NCI-H748 (cell line): Measurements from ENCODE around the gene PPM1L.
A peak's percentile ranks its signal among the peaks of the same experiment; 100 is the strongest.

ENCODE experiments used
- DNase-seq: peaks from one replicate; lab custom pipeline; 2025; ENCODE audit not compliant: unreplicated experiment; lab: John Stamatoyannopoulos, UW

PPM1L gene

DNA sequence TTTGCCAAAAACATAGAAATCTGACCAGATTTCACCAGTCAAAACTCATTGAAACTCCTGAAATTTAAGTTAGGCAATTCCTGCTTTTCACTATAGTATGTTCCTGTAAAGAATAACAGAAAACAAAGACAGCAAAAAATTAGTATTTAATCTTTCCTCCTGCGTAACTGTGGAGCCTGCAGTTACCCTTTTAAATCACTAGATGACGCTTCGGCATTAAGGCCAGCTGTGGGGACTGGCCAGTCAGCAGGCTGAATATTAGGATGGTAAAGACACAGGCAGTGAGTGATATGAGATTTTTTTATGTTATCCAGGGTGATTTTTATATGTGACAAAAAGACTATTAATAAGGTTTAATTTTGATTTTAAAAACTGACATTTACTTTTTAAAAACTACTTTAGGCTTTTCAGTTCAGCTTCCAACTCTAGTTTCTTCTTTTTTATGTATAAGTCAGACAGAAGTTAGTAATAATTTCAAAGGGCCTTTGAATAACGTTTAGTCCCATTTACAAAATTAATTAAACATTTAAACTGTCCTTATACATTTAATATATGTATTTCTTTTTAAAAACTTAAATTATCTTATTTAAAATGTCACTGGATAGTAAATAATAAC, 165.1 kb downstream of the PPM1L start:
- peak; percentile 40 for DNase-seq

DNA sequence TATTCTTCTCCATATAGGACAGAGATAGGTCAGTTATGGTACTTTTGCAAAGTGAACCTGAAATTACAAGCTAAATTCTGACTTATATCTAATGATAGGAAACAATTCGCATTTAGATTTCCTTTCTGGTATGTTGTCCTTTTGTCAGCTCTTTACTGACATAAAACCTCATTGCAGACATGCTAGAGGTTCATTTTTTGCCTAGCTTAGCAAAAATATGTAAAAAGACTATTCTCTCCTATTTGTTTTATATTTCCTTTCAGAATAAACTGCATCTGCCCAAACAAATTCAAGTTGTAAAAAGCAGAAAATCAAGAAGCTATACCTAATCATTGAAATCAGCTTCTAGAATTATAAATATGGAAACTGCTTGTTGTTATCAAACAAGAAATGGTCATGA, 168.7 kb downstream of the PPM1L start:
- DNase-seq, result no peak

GRCh38 chr3:160927620-160928019, 171.6 kb downstream of the PPM1L start:
- no peak for DNase-seq

DNA sequence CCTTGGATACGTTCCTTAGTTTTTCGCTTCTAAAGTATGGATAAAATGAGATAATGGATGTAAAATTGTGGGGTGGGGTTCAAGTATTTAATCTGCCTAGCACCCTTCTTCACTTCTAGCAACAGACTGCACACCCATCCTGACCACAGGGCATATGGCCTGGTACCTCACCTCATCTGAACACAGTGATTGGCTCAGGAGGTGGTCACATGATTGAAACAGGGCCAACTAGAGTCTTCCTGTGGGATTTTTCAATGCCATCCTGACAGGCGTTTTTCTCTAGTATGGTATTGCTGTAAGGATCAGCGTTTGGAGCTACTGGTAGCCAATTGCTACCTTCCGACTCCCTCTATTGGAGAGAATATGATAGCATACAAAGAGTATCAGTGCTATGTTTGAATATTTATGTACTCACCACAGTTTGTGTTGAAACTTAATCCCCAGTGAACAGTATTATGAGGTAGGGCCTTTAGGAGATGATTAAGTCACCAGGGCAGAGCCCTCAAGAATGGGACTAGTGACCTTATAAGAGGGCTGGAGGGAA, 172.2 kb downstream of the PPM1L start:
- no peak for DNase-seq

GRCh38 chr3:160929595-160929994, 173.6 kb downstream of the PPM1L start:
- no peak for DNase-seq

- DNase-seq, result no peak
Observed at GRCh38 chr3:160931474-160931873, 175.4 kb downstream of the PPM1L start.

DNA sequence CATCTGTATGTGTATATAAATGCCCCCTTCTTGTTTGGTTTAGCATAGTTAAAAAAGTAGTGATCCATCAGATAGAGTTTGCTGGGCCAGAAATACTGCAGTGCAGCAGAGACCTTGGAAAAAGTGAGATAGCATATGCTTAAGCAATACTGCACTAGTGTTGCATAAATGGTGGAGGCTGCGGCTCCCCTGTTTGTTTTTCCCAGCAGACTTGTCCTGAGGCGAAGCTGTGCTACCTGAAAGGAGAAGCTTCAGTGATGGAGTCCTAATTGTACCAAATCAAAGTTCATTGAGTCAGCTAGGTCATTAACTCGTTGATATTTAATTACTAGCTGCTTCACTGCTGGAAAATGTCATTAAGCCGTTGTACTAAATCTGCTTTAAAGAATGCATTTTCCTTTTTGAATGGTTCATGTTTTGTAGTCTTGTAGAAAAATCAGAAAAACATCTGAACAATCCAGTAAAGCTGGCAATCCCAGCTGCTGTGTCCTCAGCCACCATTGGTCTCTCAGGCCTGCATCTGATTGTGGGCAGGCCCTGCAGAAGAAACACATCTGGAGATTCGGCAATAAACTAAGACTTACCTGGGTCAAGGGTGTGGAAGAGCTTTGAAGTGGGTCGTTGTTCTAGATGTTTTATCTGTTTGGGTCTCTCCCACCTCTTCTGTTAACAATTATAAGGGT, 179.5 kb downstream of the PPM1L start:
- DNase-seq, result no peak

GRCh38 chr3:160941885-160942494, 186.0 kb downstream of the PPM1L start:
- no peak for DNase-seq

GRCh38 chr3:160943996-160944395, 188.0 kb downstream of the PPM1L start:
- DNase-seq, result no peak

DNA sequence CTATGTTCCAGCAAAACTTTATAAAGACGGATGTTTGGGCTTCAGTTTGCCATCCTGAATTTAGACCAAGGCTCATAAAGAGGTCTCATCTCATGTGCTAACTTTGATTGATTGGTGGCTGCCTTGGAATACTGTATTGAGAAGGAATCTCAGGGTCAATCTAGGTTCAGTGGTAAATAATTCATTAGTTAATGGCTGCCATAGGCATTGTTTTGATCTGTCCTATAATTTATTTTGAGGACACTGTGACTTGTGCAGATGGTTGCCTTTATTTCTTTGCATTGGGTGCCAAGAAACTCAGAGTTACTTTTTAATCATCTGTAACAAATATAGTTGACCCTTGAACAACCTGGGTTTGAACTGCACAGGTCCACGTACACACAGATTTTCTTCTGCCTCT, 189.3 kb downstream of the PPM1L start:
- DNase-seq, result no peak

- no peak for DNase-seq
Observed at GRCh38 chr3:160948273-160948672, 192.2 kb downstream of the PPM1L start.

GRCh38 chr3:160949460-160949859, 193.4 kb downstream of the PPM1L start:
- no peak for DNase-seq

- DNase-seq, result no peak
Observed at GRCh38 chr3:160950542-160950941, 194.5 kb downstream of the PPM1L start.

- DNase-seq, result no peak
Observed at GRCh38 chr3:160950954-160951353, 194.9 kb downstream of the PPM1L start.

- DNase-seq, result no peak
Observed at GRCh38 chr3:160951642-160952487, 195.8 kb downstream of the PPM1L start.

- DNase-seq, result no peak
Observed at GRCh38 chr3:160953686-160954085, 197.7 kb downstream of the PPM1L start.

GRCh38 chr3:160956785-160957184, 200.8 kb downstream of the PPM1L start:
- DNase-seq, result peak; percentile 28

- DNase-seq, result no peak
Observed at GRCh38 chr3:160960568-160960967, 204.5 kb downstream of the PPM1L start.

- DNase-seq, result no peak
Observed at GRCh38 chr3:160963949-160964348, 207.9 kb downstream of the PPM1L start.

DNA sequence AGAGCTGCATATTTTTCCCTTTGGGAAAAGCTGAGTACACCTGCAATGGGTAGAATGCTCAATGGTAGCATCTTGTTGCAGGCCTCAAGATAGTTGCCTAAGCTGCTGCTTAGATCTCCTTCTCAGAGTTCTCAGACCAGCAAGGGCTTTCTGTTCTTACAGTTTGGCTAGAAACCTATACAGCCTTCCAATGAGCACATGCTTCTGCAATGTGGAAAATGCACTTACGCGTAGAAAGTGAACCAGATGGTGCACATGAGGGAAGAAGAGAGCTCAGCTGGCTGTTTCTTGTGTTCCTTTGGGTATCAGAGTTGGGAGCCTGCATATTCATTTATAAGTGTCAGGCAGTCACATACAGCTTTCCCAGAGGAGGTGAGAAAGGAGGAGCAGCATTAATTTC, 212.7 kb downstream of the PPM1L start:
- no peak for DNase-seq

DNA sequence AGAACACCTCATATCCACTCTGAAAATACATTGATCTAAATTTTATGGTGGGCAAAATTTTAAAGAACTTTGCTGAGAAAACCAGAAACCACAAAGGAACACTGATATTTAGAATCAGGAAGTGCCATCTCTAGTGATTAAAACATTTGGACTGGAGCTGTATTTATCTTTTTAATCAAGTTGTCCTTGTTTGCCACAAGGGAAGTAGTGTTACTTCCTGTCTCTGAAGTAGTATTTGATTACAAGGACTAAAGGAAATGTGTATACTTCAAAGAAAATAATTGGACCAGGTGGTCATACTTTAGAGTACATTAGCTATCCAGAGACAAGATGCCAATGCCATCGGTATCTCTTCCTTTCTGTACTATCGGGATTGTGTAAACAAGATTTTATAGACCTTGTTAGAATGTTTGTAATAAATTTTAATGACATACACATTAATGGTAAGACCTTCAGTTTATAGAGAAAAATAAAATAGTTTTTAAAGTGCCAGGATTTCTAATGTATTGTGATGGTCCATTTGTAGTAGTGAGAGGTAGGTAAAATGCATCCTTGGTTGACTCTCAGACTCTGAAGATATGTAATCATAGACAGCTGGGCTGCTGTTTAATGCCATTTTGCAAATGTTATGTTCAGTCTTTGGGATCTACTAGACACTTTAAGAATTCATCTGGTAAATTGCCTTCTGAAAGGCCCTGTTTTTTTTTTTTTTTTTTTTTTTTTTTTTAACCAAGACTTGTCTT, 217.2 kb downstream of the PPM1L start:
- DNase-seq, result no peak
